Prostate gland (tissue), 2 donors: ENCODE results near the gene CNN3. TPM values are rescaled to one million over a fixed set of nuclear protein-coding genes. Genes with fewer than 3 reads are reported as not detected.
A peak's percentile ranks its signal among the peaks of the same experiment; 100 is the strongest.

Source experiments
- DNase-seq: peaks from one replicate; pipeline ENCODE4 v3.0.0-alpha.2; 2019; ENCODE audit warnings: low spot score
- H3K27ac ChIP-seq, 2 donors: fragments of 200-600 bp; sonication (generic); 2 replicates each; pipeline ENCODE4 v1.5.1; 2017 to 2019
- H3K27me3 ChIP-seq: fragments of 200-600 bp; sonication (generic); replicated peaks from 2 replicates; pipeline ENCODE4 v1.5.1; 2019; ENCODE audit not compliant: insufficient read depth
- H3K36me3 ChIP-seq, 2 donors: fragments of 200-600 bp; sonication (generic); 1 replicate in 1 of 2; 2 replicates in 1 of 2; pipeline versions ENCODE4 v1.5.1 to v1.8.1; 2017 to 2019
- H3K4me1 ChIP-seq: fragments of 200-600 bp; sonication (generic); replicated peaks from 2 replicates; pipeline ENCODE4 v1.5.1; 2019
- H3K4me3 ChIP-seq, 2 donors: fragments of 200-600 bp; sonication (generic); 2 replicates each; pipeline ENCODE4 v1.5.1; 2017 to 2019
- H3K9me3 ChIP-seq: fragments of 200-600 bp; sonication (generic); 2 replicates; pipeline ENCODE4 v1.5.1; 2017
- CTCF ChIP-seq, 4 experiments: fragments of 200-600 bp in 2 of 4; fragments of 450-650 bp in 2 of 4; sonication (generic) in 2 of 4; IDR thresholded peaks; 1 replicate in 3 of 4; 2 replicates in 1 of 4; pipeline ENCODE4 v1.5.1; 2016 to 2019; ENCODE audit warnings: antibody characterized with exemption in 4 of 4, mild to moderate bottlenecking in 2 of 4, moderate library complexity in 2 of 4
- POLR2A ChIP-seq: fragments of 450-650 bp; IDR thresholded peaks from one replicate; pipeline ENCODE4 v1.6.1; 2016; ENCODE audit warnings: antibody characterized with exemption, mild to moderate bottlenecking
- POLR2AphosphoS5 ChIP-seq: sonication (generic); formaldehyde crosslinking; IDR thresholded peaks from one replicate; pipeline ENCODE4 v1.6.1; 2017; ENCODE audit warnings: antibody characterized with exemption
- WGBS: methylation state at CpG from one replicate; pipeline ENCODE4 v1.1.5; 2018; 5-methylcytosine and 5-hydroxymethylcytosine counted together
- intact Hi-C: fragments of 100-400 bp; cut with DNase I; formaldehyde crosslinking; loops from one replicate; pipeline ENCODE4 v1.14.2; 2022
- total RNA-seq, 2 donors: library from RNA; depleted of rRNA; stranded (reverse); fragments of >200 nt; gene quantifications; one replicate each; pipeline ENCODE4 v1.1.0, GENCODE V29; 2016

CNN3 gene
- total RNA-seq, result 100 to 1,000 TPM; 136 to 180 TPM

- DNase-seq, result peak; percentile 94
- H3K27ac ChIP-seq, result peak within 1 kb of the TSS; percentile 97 to 98
- peaks cover 17% of the 10 kb centered on the region for H3K4me1 ChIP-seq
- H3K27me3 ChIP-seq, result no peaks in the 10 kb centered on the region
- H3K9me3 ChIP-seq, result no peaks in the 10 kb centered on the region
- H3K36me3 ChIP-seq, result no peaks in the 10 kb centered on the region
- peak within 1 kb of the TSS; percentile 66 to 85 for H3K4me3 ChIP-seq
- WGBS, result 1% methylated on average over 51 of the region's 57 CpGs
- intact Hi-C loops, result loop anchor here (5.0 kb wide), 2 partner anchors 45 to 95 kb away; no protein-coding TSS in a partner anchor
- TF ChIP-seq POLR2AphosphoS5 (peak; percentile 94), POLR2A (peak; percentile 100), CTCF (IDR thresholded peaks at IDR 0.05) (peak in 2 of 4 experiments; percentile 35 to 43)
Observed at GRCh38 chr1:94926915-94927404, at the start of gene CNN3. Gene CNN3 (minus strand): TSS chr1:94927110. CDS start chr1:94926894, 216 bp downstream.

GRCh38 chr1:94974824-94975223 lies 47.9 kb upstream of the CNN3 start:
- DNase-seq, result no peak
- Histone ChIP-seq H3K4me1 (no peaks in the 10 kb centered on the region), H3K4me3 (no peak overlapping the region), H3K27me3 (no peaks in the 10 kb centered on the region), H3K36me3 (no peaks in the 10 kb centered on the region), H3K9me3 (no peaks in the 10 kb centered on the region), H3K27ac (no peak overlapping the region)
- TF ChIP-seq POLR2A, result no peak
- no peak for TF ChIP-seq CTCF (IDR thresholded peaks at IDR 0.05)
- no peak for TF ChIP-seq POLR2AphosphoS5
- 96% methylated on average over 1 of the region's 1 CpG for WGBS
- intact Hi-C loops, result loop anchor here (5.0 kb wide), 1 partner anchor 48 kb away; the partner anchor contains the start of gene CNN3

DNA sequence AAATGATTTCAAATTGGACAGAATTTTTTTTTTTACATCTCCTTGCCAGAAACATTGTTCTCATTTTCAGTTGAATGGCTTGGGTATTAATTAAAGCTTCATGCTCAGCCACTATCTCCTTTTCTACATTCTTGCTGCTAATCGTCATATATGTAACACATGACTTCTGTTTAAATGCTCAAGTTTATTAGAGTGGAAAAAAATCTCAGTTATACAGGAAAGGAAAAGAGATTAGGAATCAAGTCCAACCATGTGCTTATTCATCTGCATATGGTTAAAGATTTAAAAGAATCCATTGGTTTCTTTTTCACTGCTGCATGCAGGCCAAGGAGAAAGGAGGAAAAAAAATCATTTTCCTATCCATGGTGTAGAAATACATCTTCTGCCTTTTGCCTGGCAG lies 47.3 kb upstream of the CNN3 start:
- Histone ChIP-seq H3K27ac (no peak overlapping the region), H3K36me3 (no peaks in the 10 kb centered on the region), H3K9me3 (no peaks in the 10 kb centered on the region), H3K4me3 (no peak overlapping the region), H3K27me3 (no peaks in the 10 kb centered on the region), H3K4me1 (no peaks in the 10 kb centered on the region)
- 69% methylated on average over 1 of the region's 1 CpG for WGBS
- TF ChIP-seq CTCF (IDR thresholded peaks at IDR 0.05), result no peak
- no peak for TF ChIP-seq POLR2A
- TF ChIP-seq POLR2AphosphoS5, result no peak
- no peak for DNase-seq
- intact Hi-C loops, result loop anchor here (5.0 kb wide), 1 partner anchor 47 kb away; the partner anchor contains the start of gene CNN3

GRCh38 chr1:94973309-94973922 lies 46.5 kb upstream of the CNN3 start:
- H3K4me3 ChIP-seq, result no peak overlapping the region
- no peaks in the 10 kb centered on the region for H3K27me3 ChIP-seq
- no peaks in the 10 kb centered on the region for H3K36me3 ChIP-seq
- no peak for TF ChIP-seq CTCF (IDR thresholded peaks at IDR 0.05)
- TF ChIP-seq POLR2A, result no peak
- no peak for TF ChIP-seq POLR2AphosphoS5
- peak overlapping the region; percentile 7 to 47 for H3K27ac ChIP-seq
- DNase-seq, result no peak
- no peaks in the 10 kb centered on the region for H3K4me1 ChIP-seq
- intact Hi-C loops, result loop anchor here (5.0 kb wide), 1 partner anchor 46 kb away; the partner anchor contains the start of gene CNN3
- 73% methylated on average over 8 of the region's 8 CpGs for WGBS
- H3K9me3 ChIP-seq, result no peaks in the 10 kb centered on the region

DNA sequence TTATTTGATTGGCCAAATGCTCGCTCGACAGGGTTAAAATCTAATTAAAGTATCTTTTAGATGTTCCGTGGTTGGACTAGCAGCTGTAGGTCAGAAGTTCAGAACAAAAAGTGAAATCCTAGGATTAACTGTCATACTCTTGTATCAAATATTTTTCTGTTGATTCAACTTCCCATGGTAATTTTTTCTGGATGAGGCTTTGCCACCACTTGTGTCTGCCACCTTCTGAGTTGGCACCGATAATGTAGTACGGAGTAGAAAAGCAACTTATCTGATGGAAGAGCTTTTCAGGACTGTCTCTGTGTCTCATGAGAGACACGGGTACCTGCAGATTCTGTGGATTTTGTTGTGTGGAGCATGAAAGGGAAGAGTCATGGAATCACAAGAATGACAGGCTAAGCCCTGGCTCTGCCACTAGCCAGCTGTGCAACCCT lies 44.6 kb upstream of the CNN3 start:
- no peaks in the 10 kb centered on the region for H3K27me3 ChIP-seq
- WGBS, result 38% methylated on average over 6 of the region's 6 CpGs
- H3K9me3 ChIP-seq, result no peaks in the 10 kb centered on the region
- TF ChIP-seq POLR2A (no peak), POLR2AphosphoS5 (peak; percentile 30), CTCF (IDR thresholded peaks at IDR 0.05) (no peak)
- DNase-seq, result no peak
- intact Hi-C loops, result loop anchor here (5.0 kb wide), 1 partner anchor 44 kb away; the partner anchor contains the start of gene CNN3
- H3K27ac ChIP-seq, result peak overlapping the region; percentile 24 to 31
- H3K36me3 ChIP-seq, result no peaks in the 10 kb centered on the region
- H3K4me3 ChIP-seq, result no peak overlapping the region
- H3K4me1 ChIP-seq, result no peaks in the 10 kb centered on the region
